HG03442 (cell line): ENCODE results near the gene ZFYVE1.
"Not testable (repeated sequence)": the region's sequence is repeated elsewhere in the genome, so short reads cannot be mapped to it uniquely, and the experiment has no call there.

Source experiments
- ATAC-seq: cut with Tn5 transposase; IDR thresholded peaks from one replicate; pipeline ENCODE4 v1.9.1; 2021; ENCODE audit warnings: mild to moderate bottlenecking, moderate library complexity; ENCODE audit not compliant: unreplicated experiment

The ZFYVE1 gene

GRCh38 chr14:73007835-73008234 is 19.1 kb downstream of the ZFYVE1 start:
- no peak for ATAC-seq

GRCh38 chr14:73004641-73005040 is 22.3 kb downstream of the ZFYVE1 start:
- not testable (repeated sequence) for ATAC-seq

- ATAC-seq: no peak
Measured at GRCh38 chr14:73003681-73004080, 23.2 kb downstream of the ZFYVE1 start.

GRCh38 chr14:73000073-73000472 is 26.8 kb downstream of the ZFYVE1 start:
- ATAC-seq: no peak

- no peak for ATAC-seq
Measured at GRCh38 chr14:72999316-72999715, 27.6 kb downstream of the ZFYVE1 start.

DNA sequence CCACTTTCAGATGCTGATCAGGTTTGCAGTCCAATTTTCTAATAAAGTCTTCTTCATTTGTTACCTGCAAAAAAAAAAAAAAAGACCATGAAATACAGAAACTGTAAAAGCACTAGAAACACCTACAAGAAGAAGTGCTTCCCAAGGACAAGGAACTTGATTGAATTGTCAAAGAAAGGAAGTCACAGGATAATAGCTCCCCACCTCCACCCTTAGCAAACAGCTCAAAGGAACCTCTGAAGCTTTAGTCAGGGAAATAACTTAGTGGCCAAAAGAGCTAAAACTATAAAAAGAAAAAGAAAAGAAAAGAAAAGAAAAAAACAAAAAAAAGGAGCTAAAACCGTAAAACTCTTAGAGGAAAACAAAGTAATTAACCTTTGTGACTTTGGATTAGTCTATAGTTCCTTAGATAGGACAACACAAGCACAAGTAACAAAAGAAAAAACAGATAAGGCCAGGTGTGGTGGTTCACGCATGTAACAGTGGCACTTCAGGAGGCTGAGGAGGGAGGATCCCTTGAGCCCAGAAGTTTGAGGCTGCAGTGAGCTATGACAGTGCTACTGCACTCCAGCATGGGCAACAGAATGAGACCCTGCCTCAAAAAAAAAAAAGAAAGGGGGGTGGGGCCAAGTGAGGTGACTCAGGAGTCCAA is 28.5 kb downstream of the ZFYVE1 start:
- no peak for ATAC-seq

DNA sequence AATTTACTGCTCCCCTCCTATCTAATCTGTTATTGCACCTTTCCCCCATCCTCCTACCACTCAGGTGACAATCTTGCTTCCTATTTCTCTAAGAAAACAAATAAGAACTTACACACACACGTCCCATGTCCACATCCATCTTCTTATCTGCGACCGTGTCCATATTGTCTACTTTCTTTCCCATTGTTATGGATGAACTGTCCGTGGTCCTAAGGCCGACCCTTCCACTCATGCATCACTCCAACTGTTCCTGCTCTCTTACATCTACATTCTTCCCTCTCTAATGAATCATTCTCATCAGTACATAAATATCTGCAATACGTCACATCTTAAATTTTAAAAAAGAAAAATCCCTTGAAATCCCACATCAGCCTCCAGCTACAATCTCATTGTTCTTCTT is 30.0 kb downstream of the ZFYVE1 start:
- ATAC-seq: no peak

GRCh38 chr14:72990171-72990570 is 36.7 kb downstream of the ZFYVE1 start:
- no peak for ATAC-seq

DNA sequence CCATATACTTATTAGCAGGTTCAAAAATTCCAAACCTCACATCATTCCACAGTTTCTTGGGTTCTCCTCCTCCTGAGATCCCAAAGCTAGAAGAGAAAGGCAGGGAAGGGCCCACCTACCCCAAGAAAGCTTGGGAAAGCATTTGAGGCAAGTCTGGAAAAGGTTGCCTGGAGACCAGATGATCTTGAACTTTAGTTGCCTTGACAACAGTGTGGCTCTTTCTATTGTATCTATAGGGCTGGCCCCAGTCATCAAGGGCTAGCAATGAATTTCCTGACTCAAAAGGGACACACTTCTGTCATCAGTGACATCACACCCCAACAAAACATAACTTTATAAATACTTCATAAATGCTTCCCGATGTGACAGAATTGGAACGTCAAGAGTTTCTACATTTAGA is 40.0 kb downstream of the ZFYVE1 start:
- no peak for ATAC-seq

- ATAC-seq: no peak
Measured at GRCh38 chr14:72986214-72986613, 40.7 kb downstream of the ZFYVE1 start.

DNA sequence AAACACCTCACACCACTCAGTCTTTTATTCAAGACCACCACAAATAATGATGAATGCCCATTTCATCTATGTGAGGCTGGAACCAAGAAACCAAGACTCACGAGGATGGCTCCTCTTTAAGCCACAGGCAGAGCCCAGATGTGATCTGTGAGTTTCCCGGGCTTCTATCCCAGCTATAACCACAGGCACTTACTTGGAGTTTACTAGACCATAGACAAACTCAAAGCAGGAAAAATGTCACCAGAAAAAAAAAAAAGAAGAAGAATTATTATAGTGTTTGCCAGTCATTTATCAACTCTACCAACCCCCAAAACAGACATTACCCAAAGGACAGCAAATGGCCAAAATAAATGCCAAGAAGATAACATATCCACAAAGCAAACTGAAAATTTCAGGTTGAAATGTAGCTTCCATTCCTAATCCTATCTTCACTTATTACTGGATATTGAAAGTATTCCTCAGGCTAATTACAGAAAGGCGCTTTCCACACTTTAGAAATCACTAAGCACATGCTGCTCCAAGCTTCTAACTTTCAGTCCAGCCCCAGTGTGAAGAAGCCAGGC is 44.7 kb downstream of the ZFYVE1 start:
- ATAC-seq: no peak

DNA sequence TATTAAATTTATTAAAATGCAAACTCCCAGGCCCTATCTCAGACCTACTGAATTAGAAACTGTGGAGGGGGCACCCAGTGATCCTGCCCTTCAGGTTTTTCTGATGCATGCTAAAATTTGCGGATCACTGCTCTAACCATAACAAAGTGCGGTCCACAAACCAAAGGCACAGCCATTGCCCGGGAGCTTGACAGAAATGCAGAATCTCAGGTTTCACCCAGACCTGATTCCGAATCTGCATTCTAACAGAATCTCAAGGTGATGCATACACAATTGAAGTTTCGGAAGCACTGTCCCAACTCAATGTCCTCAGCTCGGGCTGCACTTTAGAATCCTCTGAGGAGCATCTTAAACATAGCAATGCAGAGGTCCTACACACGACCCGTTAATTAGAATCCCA is 46.0 kb downstream of the ZFYVE1 start:
- ATAC-seq: no peak

DNA sequence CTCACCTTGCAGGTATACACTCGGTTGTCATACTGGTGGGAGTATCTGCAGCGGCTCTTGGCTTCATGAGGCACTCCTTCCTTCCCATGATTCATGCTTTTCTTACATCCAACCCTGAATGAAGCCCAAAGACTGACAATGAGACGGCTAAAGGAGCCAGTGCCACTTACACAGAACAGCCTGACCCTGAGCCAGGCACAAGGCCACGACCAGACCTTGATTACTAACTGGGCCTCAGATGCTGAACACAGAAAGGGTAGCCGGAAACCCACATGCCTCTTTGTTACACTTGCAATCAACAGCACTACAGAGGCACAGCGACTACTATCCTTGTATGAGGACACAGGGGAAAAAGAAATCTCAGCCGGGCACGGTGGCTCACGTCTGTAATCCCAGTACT is 48.0 kb downstream of the ZFYVE1 start:
- ATAC-seq: no peak

GRCh38 chr14:72975770-72976169 is 51.1 kb downstream of the ZFYVE1 start:
- no peak for ATAC-seq

DNA sequence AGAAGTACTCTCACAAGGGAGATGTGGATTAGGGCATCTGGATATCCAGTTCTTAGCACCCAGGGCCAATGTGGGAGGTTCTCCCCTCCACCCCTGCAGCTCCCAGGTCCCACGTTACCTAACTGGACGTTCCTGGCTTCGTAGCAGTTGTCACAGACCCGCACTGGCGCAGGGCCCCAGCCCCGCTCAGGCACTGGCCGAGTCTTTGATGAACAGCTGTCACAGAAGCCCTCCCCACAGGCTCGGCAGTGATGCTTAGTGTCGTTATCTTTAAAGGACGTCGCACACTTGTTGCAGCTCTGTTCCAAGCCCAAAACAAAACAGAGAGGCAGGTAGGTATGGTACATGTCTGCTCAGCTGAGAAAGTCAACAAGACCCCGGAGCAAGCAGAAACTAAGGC is 52.2 kb downstream of the ZFYVE1 start:
- ATAC-seq: no peak

GRCh38 chr14:72970824-72971434 is 56.0 kb downstream of the ZFYVE1 start:
- ATAC-seq: no peak

DNA sequence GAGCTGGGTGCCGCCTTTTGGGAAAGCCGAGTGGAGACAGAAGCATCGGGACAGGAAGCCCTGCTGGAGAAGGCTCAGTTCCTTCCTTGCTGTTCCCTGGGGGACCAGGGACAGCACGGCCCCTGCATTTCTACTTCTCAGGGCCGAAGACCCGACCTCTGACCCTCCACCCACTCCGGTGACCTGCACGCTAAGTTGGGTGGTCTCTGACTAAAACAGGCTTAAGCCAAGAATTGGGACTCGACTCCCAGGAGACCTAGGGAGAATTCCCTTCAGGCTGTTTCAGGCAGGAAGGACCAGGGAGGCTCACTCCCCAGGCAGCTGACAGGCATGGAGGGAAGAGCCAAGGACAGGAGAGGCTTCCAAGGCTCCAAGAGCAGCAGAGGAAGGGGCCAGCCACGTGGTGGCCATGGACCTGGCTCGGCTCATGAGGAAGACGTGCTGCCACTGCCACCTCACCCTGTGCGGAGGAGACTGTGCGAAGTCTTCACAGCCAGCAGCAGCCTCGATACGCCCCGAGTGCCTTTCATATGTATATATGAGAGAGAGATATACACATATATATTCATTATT is 56.8 kb downstream of the ZFYVE1 start:
- ATAC-seq: no peak

DNA sequence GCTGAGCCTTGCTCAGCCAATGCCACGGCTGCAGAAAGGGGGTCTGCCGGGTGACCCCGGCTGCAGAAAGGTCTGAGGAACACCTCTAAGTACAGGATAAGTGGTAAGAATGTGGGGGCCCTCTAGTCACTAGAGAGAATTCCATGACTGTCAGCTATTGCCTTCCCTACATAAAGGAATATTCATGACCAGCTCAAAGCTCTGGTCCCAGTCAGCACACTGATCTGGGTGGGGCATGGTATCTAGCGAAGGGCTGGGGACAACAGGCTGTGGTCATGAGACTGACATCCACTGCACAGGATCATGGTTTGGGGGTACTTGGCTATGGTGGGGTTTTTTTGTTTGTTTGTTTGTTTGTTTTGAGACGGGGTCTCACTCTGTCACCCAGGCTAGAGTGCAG is 58.6 kb downstream of the ZFYVE1 start:
- no peak for ATAC-seq

- ATAC-seq: no peak
Measured at GRCh38 chr14:72966038-72966437, 60.9 kb downstream of the ZFYVE1 start.

GRCh38 chr14:72965249-72965648 is 61.7 kb downstream of the ZFYVE1 start:
- no peak for ATAC-seq

DNA sequence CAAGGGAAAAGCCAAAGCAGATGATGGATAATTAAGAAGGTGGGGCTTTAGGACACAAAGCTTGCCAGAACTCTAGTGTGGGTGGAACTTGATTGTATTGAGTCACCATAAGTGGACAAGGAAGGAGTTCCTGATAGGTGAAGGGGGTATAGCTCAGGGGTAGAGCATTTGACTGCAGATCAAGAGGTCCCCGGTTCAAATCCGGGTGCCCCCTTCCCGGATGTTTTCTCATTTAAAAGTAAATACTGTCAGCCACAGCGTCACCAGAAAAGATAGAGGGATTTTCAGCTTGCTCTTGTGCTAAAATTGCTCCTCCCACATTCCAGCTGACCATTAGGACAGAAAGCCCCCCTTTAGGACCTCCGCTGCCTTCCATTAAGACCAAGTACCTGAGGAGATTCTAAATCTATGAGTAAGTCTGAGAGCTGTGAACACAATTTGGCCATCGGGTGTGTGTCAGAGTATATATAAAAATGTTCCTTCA is 64.0 kb downstream of the ZFYVE1 start:
- no peak for ATAC-seq

DNA sequence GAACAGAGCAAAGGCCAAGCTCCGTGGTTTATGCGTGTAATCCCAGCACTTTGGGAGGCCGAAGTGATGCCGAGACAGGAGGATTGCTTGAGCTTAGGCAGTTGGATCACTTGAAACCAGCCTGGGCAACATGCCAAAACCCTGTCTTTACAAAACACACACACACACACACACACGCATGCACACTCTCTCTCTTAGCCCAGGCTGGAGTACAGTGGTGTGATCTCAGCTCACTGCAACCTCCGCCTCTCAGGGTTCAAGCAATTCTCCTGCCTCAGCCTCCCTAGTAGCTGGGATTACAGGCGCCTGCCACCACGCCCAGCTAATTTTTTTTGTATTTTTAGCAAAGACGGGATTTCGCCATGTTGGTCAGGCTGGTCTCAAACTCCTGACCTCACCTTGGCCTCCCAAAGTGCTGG is 64.6 kb downstream of the ZFYVE1 start:
- ATAC-seq: not testable (repeated sequence)
